HG03565 (cell line): Measurements from ENCODE around the gene EVI2B.
"Not testable (repeated sequence)": the region's sequence is repeated elsewhere in the genome, so short reads cannot be mapped to it uniquely, and the experiment has no call there.

Source experiments
- ATAC-seq: cut with Tn5 transposase; IDR thresholded peaks from one replicate; pipeline ENCODE4 v1.9.1; 2021; ENCODE audit warnings: mild to moderate bottlenecking, moderate library complexity; ENCODE audit not compliant: unreplicated experiment

The EVI2B gene

GRCh38 chr17:31311526-31311925 is 2.3 kb downstream of the EVI2B start:
- no peak for ATAC-seq

GRCh38 chr17:31310886-31311285 is 3.0 kb downstream of the EVI2B start:
- ATAC-seq: no peak

- ATAC-seq: no peak
Measured at GRCh38 chr17:31310260-31310659, 3.6 kb downstream of the EVI2B start.

- ATAC-seq: no peak
Measured at GRCh38 chr17:31309556-31309955, 4.3 kb downstream of the EVI2B start.

- no peak for ATAC-seq
Measured at GRCh38 chr17:31308372-31309334, 5.2 kb downstream of the EVI2B start.

- no peak for ATAC-seq
Measured at GRCh38 chr17:31307640-31308039, 6.2 kb downstream of the EVI2B start.

- ATAC-seq: no peak
Measured at GRCh38 chr17:31299624-31300023, 14.2 kb downstream of the EVI2B start.

GRCh38 chr17:31297090-31297489 is 16.8 kb downstream of the EVI2B start, which contains the start of gene OMG:
TSS of gene OMG (minus strand) at chr17:31297239. CDS start at chr17:31296331, 908 bp downstream.
- no peak for ATAC-seq

- ATAC-seq: no peak
Measured at GRCh38 chr17:31296142-31296541, 17.7 kb downstream of the EVI2B start.

- ATAC-seq: no peak
Measured at GRCh38 chr17:31295489-31295871, 18.4 kb downstream of the EVI2B start.

- ATAC-seq: no peak
Measured at GRCh38 chr17:31294820-31295488, 18.9 kb downstream of the EVI2B start.

GRCh38 chr17:31294231-31294630 is 19.6 kb downstream of the EVI2B start:
- no peak for ATAC-seq

- ATAC-seq: no peak
Measured at GRCh38 chr17:31293581-31293980, 20.3 kb downstream of the EVI2B start.

GRCh38 chr17:31291820-31292219 is 22.0 kb downstream of the EVI2B start:
- ATAC-seq: no peak

GRCh38 chr17:31289790-31290189 is 24.1 kb downstream of the EVI2B start:
- no peak for ATAC-seq

- not testable (repeated sequence) for ATAC-seq
Measured at GRCh38 chr17:31287932-31288331, 25.9 kb downstream of the EVI2B start.

GRCh38 chr17:31286587-31286986 is 27.3 kb downstream of the EVI2B start:
- no peak for ATAC-seq

GRCh38 chr17:31283841-31284240 is 30.0 kb downstream of the EVI2B start:
- no peak for ATAC-seq

- ATAC-seq: no peak
Measured at GRCh38 chr17:31281061-31281460, 32.8 kb downstream of the EVI2B start.

GRCh38 chr17:31279401-31279800 is 34.5 kb downstream of the EVI2B start:
- ATAC-seq: no peak

- ATAC-seq: no peak
Measured at GRCh38 chr17:31275116-31275515, 38.7 kb downstream of the EVI2B start.

GRCh38 chr17:31274252-31274651 is 39.6 kb downstream of the EVI2B start:
- ATAC-seq: no peak
